A549 (cell line): ENCODE data around the gene ZHX3.

Experiments used
- CTCF ChIP-seq: fragments of >200 bp; sonication (Bioruptor Twin); formaldehyde crosslinking; IDR thresholded peaks from 3 replicates; pipeline ENCODE4 v1.5.1; 2016
- EP300 ChIP-seq, 2 experiments: fragments of >200 bp; sonication (Bioruptor Twin); formaldehyde crosslinking; IDR thresholded peaks; 2 replicates in 1 of 2; 3 replicates in 1 of 2; pipeline ENCODE4 v1.6.1; 2016 to 2017
- KDM1A ChIP-seq: fragments of 200-600 bp; sonication (generic); IDR thresholded peaks from 2 replicates; pipeline ENCODE4 v1.6.1; 2016; ENCODE audit warnings: low read depth, mild to moderate bottlenecking
- KDM5A ChIP-seq: fragments of 200-600 bp; sonication (generic); IDR thresholded peaks from 2 replicates; pipeline ENCODE4 v1.6.1; 2016; ENCODE audit warnings: antibody characterized with exemption, mild to moderate bottlenecking
- POLR2A ChIP-seq: IDR thresholded peaks from 2 replicates; pipeline ENCODE4 v1.6.1; 2012; ENCODE audit warnings: mild to moderate bottlenecking, low read length
- TF ChIP-seq, protein P1 (sequence below): IDR thresholded peaks from 2 replicates; pipeline ENCODE4 v1.6.1; 2012

- TF ChIP-seq KDM5A = no peak
- no peak for TF ChIP-seq CTCF
- no peak for TF ChIP-seq KDM1A
- TF ChIP-seq EP300 (IDR thresholded peaks at IDR 0.05) = no peak
- no peak for TF ChIP-seq POLR2A
- TF ChIP-seq, protein P1, sequence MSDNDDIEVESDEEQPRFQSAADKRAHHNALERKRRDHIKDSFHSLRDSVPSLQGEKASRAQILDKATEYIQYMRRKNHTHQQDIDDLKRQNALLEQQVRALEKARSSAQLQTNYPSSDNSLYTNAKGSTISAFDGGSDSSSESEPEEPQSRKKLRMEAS = no peak
Measured at GRCh38 chr20:41151134-41151869, 166.2 kb downstream of the ZHX3 start.
